Activated gamma-delta T cell (primary cell): ENCODE results near the gene CENPP.
A peak's percentile ranks its signal among the peaks of the same experiment; 100 is the strongest.

Source experiments
- DNase-seq: peaks from one replicate; lab custom pipeline; 2025; lab: John Stamatoyannopoulos, UW

CENPP gene

DNA sequence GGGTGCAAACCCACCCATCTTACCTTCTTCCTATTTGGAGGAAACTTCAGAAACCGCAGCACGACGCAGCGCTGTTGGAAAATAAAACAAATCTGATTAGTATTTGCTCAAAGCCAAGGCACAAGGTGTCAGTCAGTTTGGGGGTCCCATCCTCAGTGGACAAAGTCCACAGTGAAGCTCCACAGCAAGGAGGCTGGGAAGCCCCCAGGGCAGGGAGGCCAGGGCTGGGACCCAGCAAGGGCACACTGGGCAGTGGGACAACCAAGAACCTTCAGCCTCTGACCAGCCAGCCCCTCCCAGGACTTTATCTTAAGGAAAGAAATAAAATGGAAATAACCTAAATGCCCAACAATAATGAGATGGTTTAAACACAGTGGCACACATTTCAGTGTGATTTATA is 332.9 kb downstream of the CENPP start:
- no peak for DNase-seq

DNA sequence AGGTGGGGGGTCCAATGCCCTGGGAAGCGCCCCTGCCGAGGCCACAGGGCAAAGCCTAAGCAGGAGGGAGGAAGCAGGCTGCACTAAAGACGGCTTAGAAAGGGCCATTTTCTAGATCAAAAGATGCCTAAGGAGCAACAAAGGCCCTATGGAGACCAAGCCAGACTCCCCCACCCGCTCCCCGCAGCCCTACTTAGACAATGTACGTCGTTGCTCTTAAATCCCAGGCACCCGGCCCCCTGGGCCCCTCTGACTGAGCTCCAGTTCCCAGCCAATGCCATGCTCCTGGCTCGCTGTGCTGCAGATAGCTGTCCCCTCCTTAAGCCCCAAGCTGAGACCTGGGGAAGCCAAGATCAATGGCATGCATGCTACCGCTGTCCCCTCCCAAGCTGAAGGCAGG is 333.8 kb downstream of the CENPP start:
- DNase-seq, result no peak

DNA sequence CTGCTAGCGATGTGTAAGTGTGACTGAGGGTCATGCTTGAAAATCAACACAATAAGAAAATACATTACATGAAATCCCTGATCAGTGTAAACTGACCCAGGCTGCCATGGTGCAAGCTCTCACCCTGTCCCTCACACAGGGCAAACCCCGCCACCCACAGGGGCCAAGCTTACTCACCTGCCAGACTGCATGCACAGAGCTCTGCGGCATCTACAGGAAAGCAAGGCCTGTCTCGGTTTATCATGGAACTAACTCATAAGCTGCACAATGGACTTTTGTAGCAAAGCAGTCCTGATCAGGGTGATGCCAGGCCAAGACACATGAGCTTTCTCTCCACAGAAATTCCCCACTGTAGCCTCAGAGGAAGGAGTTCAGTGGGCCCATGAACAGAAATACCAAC is 334.5 kb downstream of the CENPP start:
- no peak for DNase-seq

DNA sequence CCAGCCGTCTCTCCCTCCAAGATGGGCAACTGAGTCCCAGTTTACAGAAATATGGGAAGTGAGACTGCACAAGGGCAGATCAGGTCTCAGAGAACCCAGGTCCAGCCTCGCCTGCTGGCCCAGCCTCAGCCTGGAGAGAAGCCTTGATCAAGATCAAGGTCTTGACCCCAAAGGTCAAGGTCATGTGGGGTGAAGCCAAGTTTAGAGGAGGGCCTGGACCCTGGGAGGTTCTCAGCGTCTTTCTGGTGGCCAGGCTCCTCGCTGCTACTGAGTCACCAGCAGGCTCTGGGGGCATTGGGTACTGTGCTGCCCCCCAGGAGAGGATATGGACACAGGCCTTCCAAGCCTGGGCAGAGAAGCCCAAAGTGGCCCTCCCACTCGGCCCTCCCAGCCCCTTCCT is 335.4 kb downstream of the CENPP start:
- no peak for DNase-seq

DNA sequence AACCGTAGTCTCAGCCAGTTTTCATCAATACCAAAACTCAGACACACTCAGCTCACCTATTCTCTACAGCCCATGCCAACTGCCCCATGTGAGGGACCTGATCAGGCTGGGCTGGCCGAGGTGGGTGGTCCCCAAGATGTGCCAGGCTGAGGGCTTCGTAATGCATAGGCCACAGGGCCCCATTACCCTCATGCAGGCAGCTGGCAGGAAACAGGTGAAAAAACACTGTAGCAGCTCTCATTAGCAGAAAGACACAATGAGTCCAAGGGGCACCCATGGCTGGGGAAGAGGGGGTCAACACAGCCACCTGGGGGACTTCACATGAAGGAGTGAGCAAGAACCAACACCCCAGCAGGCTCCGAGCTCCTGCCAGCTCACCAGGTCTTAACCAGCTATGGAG is 336.0 kb downstream of the CENPP start:
- no peak for DNase-seq

DNA sequence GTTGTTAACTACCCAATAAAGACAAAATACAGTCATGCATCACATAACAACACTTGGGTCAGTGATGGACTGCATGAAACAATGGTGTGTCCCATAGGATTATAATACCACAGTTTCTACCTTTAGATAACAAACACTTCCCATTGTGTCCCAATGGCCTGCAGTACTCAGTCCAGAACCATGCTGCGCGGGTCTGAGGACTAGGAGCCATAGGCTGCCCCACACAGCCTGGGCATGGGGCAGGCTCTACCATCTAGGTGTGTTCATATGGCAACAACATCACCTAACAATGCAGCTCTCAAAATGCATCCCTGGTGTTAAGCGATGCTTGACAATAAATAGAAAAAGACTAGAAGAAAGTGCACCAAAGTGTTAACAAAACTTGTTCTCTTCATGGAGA is 337.4 kb downstream of the CENPP start:
- DNase-seq, result no peak

DNA sequence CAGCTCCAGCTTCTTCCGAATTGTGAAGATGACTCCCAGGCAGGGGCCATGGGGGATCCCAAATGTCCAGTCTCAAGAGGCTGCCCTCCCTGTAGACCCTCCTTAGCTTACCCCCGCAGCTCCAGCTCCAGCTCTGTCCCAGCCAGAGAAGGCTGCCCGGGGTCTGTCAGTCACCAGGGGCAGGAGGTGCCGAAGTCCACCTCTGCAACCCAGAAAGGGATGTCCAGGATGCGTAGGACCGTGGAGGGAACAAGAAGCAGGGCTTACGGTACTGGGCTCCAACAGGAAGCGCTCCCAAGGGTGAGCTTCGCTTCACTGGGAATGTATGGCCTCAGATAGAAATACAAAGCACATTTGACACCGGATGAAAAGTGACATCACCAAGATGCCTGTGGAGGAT is 338.2 kb downstream of the CENPP start:
- DNase-seq, result no peak

DNA sequence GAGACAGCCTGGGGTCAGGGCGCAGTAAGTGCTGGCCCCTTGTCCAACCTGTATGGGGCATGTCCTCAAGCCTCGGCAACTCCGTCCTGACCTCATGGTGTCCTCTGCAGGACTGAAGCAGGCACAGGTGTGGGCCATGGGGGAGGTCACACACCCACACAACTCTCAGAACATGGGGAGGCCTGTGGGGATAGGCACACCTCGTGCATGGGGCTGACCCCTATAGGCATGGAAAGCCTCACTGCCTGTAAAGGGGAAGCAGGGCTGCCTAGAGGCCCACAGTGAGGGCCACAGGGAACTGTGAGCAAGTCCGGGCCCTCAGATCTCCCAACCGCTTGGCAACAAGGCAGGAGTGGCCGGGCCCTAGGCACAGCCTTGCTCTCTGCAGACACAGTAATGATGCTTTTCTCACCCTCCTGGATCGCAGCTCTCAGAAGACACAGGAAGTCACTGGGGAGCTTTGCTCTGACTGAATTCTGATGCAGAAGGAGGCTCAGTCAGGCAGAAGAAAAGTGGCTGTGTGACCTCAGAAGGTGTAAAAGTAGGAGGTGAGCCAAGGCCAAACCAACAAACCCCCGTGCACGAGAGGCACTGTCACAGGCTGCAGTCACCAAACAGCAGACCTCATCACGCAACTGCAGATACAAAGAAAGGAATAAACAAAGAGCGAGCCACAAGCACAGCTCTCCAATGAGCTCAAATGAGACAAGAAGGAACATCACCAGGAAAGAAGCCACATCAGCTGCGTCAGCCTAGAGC is 338.8 kb downstream of the CENPP start:
- no peak for DNase-seq

DNA sequence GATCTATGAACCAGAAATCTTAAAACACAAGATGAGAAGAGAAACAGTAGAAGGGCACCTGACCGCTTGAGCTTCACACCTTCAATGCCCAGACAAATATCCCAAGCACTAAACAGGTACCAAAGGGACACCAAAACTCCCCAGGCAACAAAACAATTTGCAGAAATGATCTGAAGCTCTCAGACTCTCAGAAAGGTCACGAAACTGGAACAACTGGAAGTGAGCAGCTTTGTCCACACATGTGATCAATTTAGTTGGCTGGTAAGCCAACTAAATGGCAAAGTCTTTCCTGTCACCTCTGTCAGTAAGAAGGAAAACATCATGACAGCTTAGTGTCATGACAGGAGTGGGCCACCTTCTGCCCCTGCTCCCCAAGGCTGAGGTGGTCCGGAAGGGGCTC is 340.1 kb downstream of the CENPP start:
- DNase-seq, result no peak

DNA sequence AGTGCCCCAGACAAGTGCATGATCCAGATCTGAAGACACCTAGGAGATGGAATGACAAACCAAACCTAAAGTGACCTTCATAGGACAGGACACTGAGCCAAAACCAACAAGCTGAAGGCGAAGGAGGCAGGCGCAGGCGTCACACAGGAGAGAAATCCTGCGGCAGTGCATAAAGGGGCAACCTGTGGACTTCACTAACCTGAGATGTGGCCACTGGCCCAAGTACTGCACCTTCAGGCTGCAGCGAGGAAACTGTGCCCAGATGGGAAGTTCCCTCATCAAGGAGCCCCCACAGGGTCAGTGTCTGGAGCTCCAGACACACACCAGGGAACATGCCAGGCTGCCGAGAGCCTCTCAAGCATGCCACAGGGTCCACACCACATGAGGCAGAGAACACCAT is 340.5 kb downstream of the CENPP start:
- DNase-seq, result no peak

DNA sequence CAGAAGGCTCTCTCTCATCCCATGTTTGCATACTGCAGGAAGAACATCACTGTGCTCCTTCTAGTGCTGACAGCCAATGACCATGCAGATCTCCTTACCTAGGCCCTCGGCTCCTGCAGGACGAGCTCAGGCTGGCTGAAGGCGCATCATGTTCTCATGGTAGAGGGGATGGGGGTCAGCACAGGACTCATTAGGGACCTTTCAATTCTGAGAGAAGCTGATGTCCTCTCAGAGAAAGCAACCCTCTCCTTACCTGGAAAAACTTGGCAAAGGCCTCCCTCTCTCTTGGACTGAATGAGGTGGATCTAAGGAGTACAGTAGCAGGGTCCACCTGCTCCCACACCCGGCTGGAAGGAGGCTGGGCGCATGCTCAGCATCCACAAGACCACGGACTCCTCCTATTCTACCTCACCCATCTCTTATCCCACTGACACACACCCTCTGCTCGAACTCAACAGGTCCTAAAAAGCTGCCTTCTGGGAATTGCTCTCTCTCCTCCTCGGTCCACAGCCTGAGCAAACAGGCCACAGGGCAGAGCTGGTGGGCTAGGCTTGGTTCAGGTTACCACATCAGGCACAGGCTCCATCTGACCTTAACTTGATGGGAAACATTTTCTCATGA is 341.3 kb downstream of the CENPP start:
- DNase-seq, result no peak

DNA sequence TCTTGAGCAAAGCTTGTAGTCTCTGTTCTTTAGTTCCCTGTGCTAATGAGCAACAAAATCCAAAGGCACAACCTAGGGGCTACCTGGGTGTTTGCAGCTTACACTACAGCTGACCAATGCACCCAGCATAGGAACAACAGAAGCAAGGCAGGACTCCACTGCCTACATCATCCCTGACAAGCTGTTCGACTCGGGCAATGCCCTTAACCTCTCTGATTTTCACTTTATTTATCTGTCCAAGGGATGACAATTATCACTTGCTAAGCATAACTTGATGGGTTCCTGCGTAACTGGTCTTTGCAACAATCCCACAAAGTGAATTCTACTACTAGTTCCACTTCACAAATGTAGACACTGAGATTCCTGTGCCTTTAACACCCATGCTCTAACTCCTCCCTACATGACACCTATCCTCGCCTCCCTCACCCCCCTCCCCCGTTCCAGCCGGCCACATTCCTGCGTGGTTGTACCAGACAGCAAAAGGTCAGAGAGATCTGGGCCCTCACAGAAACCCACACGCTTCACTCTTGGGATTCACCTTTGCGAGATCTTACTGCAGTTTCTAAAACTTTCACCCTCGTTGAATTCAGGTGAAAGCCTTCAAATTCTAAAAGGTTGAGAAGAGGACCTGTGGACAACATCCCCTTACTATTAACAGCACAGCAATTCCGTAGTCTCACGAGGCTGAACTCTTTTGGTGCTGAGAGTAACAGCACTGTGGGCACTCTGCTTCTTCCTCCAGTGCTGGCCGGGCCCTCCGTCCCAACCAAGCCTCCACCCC is 343.2 kb downstream of the CENPP start:
- DNase-seq, result no peak

DNA sequence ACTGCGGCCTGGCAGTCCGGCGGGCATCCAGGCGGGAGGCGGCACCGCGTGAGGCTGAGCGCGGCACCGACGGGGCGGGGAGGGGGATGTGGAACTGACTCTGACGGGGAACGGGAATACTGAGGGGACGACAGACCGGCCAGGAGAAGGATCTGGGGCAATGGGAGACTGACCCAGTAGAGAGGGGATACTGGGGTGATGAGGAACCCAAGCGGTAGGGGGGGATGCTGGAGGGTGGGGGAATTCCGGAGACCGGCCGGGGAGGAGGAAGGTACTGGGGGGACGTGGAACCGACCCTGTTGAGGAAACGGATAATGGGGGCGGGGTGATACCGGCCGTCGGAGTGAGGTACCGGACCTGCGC is 343.8 kb downstream of the CENPP start:
- DNase-seq, result peak; percentile 15
